ENCODE measurements around the gene ABCC1.
"Not testable (repeated sequence)": the region's sequence is repeated elsewhere in the genome, so short reads cannot be mapped to it uniquely, and the experiment has no call there.

The ABCC1 gene

DNA sequence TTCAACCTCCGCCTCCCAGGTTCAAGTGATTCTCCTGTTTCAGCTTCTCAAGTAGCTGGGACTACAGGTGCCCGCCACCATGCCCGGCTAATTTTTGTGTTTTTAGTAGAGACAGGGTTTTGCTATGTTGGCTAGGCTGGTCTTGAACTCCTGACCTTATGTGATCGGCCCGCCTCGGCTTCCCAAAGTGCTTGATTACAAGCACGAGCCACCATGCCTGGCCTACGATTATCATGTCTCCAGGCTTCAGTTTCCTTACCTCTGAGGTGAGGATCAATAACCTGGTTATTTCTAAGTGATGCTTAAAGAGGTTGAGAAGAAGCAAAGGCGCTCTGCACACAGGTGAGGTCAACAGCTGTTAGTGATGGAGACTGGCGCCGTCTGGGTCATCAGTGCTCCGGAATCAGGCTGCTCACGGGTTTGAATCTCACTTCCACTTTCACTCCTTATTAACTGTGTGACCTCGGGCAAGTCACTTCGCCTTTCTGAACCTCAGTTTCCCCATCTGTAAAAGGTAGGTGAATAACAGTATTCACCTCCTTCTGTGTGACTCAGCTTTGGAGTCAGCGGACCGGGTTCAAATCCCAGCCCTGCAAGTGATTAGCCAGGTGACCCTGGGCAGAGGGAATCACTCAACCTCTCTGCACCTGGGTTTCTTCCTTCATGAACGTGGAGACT is 745 bp upstream of the ABCC1 start:
- Histone ChIP-seq H3K9ac (ENCODE audit: low read length) (peak overlapping the region; percentile 87), H3K4me1 (ENCODE audit: control insufficient read depth, insufficient read depth, low read length) (peaks cover 42% of the 10 kb centered on the region), H3K9me3 (ENCODE audit: control insufficient read depth, low read length) (no peaks in the 10 kb centered on the region), H3K4me3 (ENCODE audit: low read length) (peak overlapping the region; percentile 81), H3K36me3 (ENCODE audit: control insufficient read depth, insufficient read depth, low read length, severe bottlenecking) (no peaks in the 10 kb centered on the region), H3K27me3 (replicated peaks; ENCODE audit: control insufficient read depth, insufficient read depth, low read length) (no peaks in the 10 kb centered on the region)
- no peak for DNase-seq (ENCODE audit: low read depth)

DNA sequence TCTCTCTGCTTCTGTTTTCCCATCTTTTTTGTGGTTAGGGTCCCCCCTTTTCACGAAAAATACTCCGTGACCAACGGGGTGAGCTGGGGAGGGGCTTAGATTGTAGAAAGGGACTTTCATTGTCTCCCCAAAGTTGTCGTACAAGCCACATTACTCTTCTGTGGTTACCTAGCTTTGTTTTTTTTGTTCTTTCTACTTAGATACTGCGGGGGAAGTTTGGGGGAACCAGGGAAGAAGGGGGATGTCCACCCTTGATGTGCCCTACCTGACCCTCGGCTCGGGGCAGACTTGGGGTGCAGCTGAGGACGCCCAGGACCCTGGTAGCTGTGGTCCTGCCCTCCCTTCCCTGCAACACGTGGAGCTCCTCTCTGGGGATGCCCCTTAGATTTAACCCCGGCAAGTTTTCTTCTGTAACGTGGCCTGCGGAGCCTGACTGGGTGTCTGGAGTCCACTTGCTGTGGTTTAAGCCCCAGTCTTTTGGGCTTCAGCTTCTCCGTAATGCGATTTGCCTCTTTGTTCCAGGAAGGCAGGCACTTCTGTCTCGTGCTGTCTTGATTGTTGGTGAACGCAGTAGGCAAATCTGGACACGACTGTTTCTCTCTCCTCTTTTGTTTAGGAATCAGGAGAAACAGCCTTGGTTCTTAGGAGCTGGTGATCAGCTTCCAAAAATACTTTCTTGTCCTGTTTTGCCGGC is 892 bp downstream of the ABCC1 start:
- peak; percentile 64 for DNase-seq (ENCODE audit: low read depth)
- Histone ChIP-seq H3K36me3 (ENCODE audit: control insufficient read depth, insufficient read depth, low read length, severe bottlenecking) (no peaks in the 10 kb centered on the region), H3K4me3 (ENCODE audit: low read length) (peak overlapping the region; percentile 90), H3K4me1 (ENCODE audit: control insufficient read depth, insufficient read depth, low read length) (peaks cover 48% of the 10 kb centered on the region), H3K9me3 (ENCODE audit: control insufficient read depth, low read length) (no peaks in the 10 kb centered on the region), H3K9ac (ENCODE audit: low read length) (peak overlapping the region; percentile 95), H3K27me3 (replicated peaks; ENCODE audit: control insufficient read depth, insufficient read depth, low read length) (no peaks in the 10 kb centered on the region)

DNA sequence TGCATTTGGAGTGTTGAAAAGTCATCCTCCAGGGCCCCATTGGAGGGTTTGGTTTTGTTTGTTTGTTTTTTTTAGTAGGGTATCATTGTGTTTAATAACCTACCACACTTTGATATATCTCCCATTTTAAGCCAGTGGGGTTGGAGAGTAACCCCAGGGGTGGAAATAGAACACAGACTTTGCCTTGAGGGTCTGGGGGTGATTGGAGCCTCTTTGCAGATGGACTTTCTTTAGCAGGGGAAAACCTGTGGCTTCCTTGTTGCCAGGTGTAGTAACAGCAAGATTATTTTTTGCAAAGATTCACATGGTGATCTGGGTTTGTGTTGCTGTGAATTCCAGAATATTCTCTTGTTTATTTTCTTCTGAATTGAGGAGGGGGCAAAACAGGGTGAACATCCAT is 1.5 kb downstream of the ABCC1 start:
- H3K9me3 ChIP-seq (ENCODE audit: control insufficient read depth, low read length), result no peaks in the 10 kb centered on the region
- H3K36me3 ChIP-seq (ENCODE audit: control insufficient read depth, insufficient read depth, low read length, severe bottlenecking), result no peaks in the 10 kb centered on the region
- DNase-seq (ENCODE audit: low read depth), result no peak
- H3K9ac ChIP-seq (ENCODE audit: low read length), result peak overlapping the region; percentile 95
- H3K27me3 ChIP-seq (replicated peaks; ENCODE audit: control insufficient read depth, insufficient read depth, low read length), result no peaks in the 10 kb centered on the region
- H3K4me3 ChIP-seq (ENCODE audit: low read length), result peak overlapping the region; percentile 90
- peaks cover 48% of the 10 kb centered on the region for H3K4me1 ChIP-seq (ENCODE audit: control insufficient read depth, insufficient read depth, low read length)

DNA sequence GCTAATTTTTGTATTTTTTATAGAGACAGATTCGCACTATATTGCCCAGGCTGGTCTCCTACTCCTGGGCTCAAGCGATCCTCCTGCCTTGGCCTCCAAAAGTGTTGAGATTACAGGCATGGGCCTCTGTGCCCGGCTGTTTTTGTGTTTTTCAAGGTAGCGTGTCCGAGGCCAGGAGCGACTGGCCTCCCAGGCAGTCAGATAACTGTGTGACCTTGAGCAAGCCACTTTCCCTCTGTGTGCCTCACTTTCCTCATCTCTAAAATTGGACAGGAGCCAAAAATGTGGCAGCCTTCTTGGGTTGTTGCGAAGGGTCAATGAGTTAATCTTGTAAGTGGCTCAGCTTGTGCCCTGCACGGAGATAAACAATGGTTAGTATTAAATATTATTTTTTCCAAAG is 2.4 kb downstream of the ABCC1 start:
- DNase-seq (ENCODE audit: low read depth), result no peak
- Histone ChIP-seq H3K9ac (ENCODE audit: low read length) (peak overlapping the region; percentile 95), H3K4me1 (ENCODE audit: control insufficient read depth, insufficient read depth, low read length) (peaks cover 41% of the 10 kb centered on the region), H3K4me3 (ENCODE audit: low read length) (peak overlapping the region; percentile 90), H3K9me3 (ENCODE audit: control insufficient read depth, low read length) (no peaks in the 10 kb centered on the region), H3K36me3 (ENCODE audit: control insufficient read depth, insufficient read depth, low read length, severe bottlenecking) (no peaks in the 10 kb centered on the region), H3K27me3 (replicated peaks; ENCODE audit: control insufficient read depth, insufficient read depth, low read length) (no peaks in the 10 kb centered on the region)

DNA sequence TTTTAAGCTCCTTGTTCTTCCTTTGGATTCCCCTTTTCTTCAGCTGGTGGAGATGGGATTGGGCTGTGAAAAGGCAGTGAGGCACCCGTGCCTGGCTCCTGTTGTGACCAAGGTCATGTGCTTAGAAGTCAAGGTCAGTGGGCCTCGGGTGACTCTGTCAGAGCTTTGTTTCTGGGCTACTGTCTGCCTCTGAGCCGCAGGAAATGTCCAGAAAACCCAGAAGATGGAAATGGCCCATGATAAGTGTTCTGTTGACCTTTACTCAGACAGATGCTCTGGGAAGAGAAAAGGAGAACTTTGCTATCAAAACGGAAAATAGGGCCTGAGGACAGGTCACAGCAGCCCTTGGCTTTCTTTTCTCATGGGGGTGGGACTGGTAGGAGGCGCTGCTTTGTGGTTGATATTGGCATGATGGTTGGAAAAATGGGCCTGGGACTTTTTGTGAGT is 2.9 kb downstream of the ABCC1 start:
- Histone ChIP-seq H3K4me3 (ENCODE audit: low read length) (peak overlapping the region; percentile 90), H3K4me1 (ENCODE audit: control insufficient read depth, insufficient read depth, low read length) (peaks cover 41% of the 10 kb centered on the region), H3K9ac (ENCODE audit: low read length) (peak overlapping the region; percentile 95), H3K36me3 (ENCODE audit: control insufficient read depth, insufficient read depth, low read length, severe bottlenecking) (no peaks in the 10 kb centered on the region), H3K27me3 (replicated peaks; ENCODE audit: control insufficient read depth, insufficient read depth, low read length) (no peaks in the 10 kb centered on the region), H3K9me3 (ENCODE audit: control insufficient read depth, low read length) (no peaks in the 10 kb centered on the region)
- DNase-seq (ENCODE audit: low read depth), result no peak

DNA sequence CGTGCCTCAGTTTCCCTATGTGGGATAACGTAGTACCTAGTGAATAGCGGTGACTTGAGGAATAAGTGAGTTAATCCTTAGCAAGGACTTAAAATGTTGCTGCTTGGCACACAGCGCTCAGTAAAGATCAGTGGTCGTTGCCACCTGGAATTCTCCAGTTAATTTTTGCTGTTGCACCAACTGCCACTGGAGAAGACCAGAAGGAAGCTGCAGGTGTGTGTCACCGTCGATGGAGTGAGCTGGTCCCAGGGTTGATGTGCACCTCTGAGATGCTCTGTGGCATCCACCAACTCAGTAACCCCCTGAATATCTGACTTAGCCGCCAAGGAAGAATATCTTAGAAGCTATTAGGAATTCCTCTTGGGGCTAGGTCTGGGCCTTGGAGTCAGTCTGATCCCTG is 4.1 kb downstream of the ABCC1 start:
- Histone ChIP-seq H3K4me3 (ENCODE audit: low read length) (no peak overlapping the region), H3K27me3 (replicated peaks; ENCODE audit: control insufficient read depth, insufficient read depth, low read length) (no peaks in the 10 kb centered on the region), H3K4me1 (ENCODE audit: control insufficient read depth, insufficient read depth, low read length) (peaks cover 41% of the 10 kb centered on the region), H3K9me3 (ENCODE audit: control insufficient read depth, low read length) (no peaks in the 10 kb centered on the region), H3K36me3 (ENCODE audit: control insufficient read depth, insufficient read depth, low read length, severe bottlenecking) (no peaks in the 10 kb centered on the region), H3K9ac (ENCODE audit: low read length) (peak overlapping the region; percentile 18)
- DNase-seq (ENCODE audit: low read depth), result no peak

DNA sequence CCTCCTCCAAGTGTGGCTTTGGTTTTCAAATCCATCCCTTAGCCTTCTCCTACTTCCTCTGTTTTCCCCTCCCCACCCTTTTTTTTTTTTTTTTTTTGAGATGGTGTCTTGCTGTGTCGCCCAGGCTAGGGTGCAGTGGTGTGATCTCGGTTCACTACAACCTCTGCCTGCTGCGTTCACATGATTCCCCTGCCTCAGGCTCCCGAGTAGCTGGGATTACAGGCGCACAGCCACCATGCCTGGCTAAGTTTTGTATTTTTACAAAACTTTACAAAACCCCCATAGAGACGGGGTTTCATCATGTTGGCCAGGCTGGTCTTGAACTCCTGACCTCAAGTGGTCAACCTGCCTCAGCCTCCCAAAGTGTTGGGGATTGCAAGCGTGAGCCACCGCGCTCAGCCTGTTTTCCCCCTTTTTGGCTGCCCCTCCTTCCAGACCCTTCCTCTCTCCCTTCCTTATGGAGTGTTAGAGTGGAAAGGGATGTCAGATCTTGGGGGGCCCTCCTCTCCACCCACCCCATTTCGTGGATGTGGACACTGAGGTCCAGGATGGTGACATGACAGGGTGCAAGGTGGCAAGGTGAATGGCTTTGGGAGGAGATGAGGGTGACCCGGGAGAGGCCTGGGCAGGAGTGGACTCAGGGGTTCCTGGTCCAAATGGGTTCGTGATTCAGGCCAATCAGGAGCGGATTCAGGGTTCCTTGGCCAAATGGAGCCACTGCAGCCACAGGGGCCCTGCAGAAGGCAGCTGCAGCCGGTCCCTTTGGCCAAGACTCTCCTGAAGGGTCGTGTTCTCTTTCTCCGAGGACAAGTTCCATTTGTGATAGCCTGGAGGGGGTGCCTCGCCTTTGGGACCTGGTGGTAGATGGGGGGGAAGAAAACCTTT is 4.8 kb downstream of the ABCC1 start:
- H3K9ac ChIP-seq (ENCODE audit: low read length), result no peak overlapping the region
- H3K9me3 ChIP-seq (ENCODE audit: control insufficient read depth, low read length), result no peaks in the 10 kb centered on the region
- no peaks in the 10 kb centered on the region for H3K27me3 ChIP-seq (replicated peaks; ENCODE audit: control insufficient read depth, insufficient read depth, low read length)
- H3K36me3 ChIP-seq (ENCODE audit: control insufficient read depth, insufficient read depth, low read length, severe bottlenecking), result no peaks in the 10 kb centered on the region
- no peak overlapping the region for H3K4me3 ChIP-seq (ENCODE audit: low read length)
- H3K4me1 ChIP-seq (ENCODE audit: control insufficient read depth, insufficient read depth, low read length), result peaks cover 42% of the 10 kb centered on the region
- no peak for DNase-seq (ENCODE audit: low read depth)

DNA sequence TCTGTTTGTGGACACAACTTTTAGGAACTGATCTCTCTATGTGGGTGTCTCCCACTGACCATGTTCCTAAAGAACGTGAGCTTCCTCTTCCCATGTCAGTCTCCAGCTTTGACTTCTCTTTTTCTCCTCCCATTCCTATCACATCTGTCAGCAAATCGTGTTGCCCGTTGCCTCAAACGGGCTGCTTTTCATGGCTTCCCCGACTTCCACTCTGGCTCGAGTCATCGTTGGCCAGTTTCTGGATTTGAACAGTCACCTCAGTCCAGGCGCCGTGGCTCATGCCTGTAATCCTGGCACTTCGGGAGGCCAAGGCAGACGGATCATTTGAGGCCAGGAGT is 5.4 kb downstream of the ABCC1 start:
- no peaks in the 10 kb centered on the region for H3K9me3 ChIP-seq (ENCODE audit: control insufficient read depth, low read length)
- H3K36me3 ChIP-seq (ENCODE audit: control insufficient read depth, insufficient read depth, low read length, severe bottlenecking), result no peaks in the 10 kb centered on the region
- DNase-seq (ENCODE audit: low read depth), result no peak
- peaks cover 42% of the 10 kb centered on the region for H3K4me1 ChIP-seq (ENCODE audit: control insufficient read depth, insufficient read depth, low read length)
- H3K27me3 ChIP-seq (replicated peaks; ENCODE audit: control insufficient read depth, insufficient read depth, low read length), result no peaks in the 10 kb centered on the region
- no peak overlapping the region for H3K4me3 ChIP-seq (ENCODE audit: low read length)
- H3K9ac ChIP-seq (ENCODE audit: low read length), result no peak overlapping the region

DNA sequence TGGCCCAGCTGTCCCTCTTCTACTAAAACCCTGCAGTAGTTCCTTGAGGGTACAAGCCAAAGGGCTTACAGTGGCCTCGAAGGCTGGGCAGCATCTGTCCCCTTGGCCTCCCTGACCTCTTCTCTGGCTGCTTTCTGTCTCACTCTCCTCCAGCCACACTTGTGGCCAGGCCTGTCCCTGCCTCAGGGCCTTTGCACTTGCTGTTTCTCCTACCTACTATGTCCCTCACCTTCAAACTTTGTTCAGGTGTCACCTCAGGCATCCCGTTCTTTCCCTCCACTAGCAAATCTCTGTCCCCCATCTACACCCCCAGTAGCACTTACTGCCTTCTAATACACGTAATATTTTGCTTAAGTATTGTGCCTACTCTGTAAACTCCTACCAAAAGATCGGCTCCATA is 6.0 kb downstream of the ABCC1 start:
- H3K4me1 ChIP-seq (ENCODE audit: control insufficient read depth, insufficient read depth, low read length), result peaks cover 43% of the 10 kb centered on the region
- H3K27me3 ChIP-seq (replicated peaks; ENCODE audit: control insufficient read depth, insufficient read depth, low read length), result no peaks in the 10 kb centered on the region
- no peak overlapping the region for H3K4me3 ChIP-seq (ENCODE audit: low read length)
- DNase-seq (ENCODE audit: low read depth), result no peak
- no peaks in the 10 kb centered on the region for H3K9me3 ChIP-seq (ENCODE audit: control insufficient read depth, low read length)
- no peak overlapping the region for H3K9ac ChIP-seq (ENCODE audit: low read length)
- no peaks in the 10 kb centered on the region for H3K36me3 ChIP-seq (ENCODE audit: control insufficient read depth, insufficient read depth, low read length, severe bottlenecking)

DNA sequence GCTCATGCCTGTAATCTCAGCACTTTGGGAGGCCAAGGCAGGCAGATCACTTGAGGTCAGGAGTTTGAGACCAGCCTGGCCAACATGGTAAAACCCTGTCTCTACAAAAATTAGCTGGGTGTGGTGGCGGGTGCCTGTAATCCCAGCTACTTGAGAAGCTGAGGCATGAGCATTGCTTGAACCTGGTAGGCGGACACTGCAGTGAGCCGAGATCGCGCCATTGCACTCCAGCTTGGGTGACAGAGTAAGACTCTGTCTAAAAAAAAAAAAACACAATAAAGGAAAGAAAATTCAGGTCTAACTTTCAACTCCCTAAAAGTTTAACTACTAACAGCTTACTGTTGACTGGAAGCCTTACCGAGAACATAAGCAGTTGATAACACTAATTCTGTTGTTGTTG is 6.7 kb downstream of the ABCC1 start:
- H3K4me1 ChIP-seq (ENCODE audit: control insufficient read depth, insufficient read depth, low read length), result peaks cover 42% of the 10 kb centered on the region
- H3K9ac ChIP-seq (ENCODE audit: low read length); H3K36me3 ChIP-seq (ENCODE audit: control insufficient read depth, insufficient read depth, low read length, severe bottlenecking); H3K9me3 ChIP-seq (ENCODE audit: control insufficient read depth, low read length); DNase-seq (ENCODE audit: low read depth); H3K4me3 ChIP-seq (ENCODE audit: low read length); H3K27me3 ChIP-seq (replicated peaks; ENCODE audit: control insufficient read depth, insufficient read depth, low read length): not testable (repeated sequence)

DNA sequence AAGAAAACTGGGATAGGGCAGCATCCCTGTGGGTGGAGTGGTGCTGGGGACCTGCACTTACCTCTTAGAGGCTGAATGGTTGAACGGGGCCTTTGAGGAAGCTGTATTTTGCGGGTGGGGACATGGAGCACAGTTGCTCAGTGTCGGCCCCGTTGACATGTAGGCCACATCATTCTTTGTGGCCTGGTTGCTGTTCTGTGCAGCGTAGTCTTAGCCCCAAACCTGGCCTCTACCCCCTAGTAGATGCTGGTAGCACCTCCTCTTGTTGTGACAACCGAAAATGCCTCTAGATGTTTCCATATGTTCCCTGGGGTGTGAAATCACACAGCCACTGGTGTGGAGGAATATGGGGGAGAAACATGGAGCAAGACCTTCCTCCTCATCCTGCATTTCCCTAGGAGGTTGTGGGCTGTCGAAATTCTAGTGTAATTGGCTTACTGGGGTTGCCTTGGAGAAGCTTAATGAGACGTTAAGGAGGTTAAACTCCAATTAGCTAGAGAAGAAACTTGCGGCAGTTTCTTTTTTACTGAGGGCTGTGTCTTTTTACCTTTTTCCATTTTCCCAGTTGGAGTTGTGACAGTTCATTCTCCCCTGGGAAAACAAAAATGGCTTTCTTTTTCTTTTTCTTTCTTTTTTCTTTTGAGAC is 9.4 kb downstream of the ABCC1 start:
- Histone ChIP-seq H3K27me3 (replicated peaks; ENCODE audit: control insufficient read depth, insufficient read depth, low read length) (no peaks in the 10 kb centered on the region), H3K36me3 (ENCODE audit: control insufficient read depth, insufficient read depth, low read length, severe bottlenecking) (no peaks in the 10 kb centered on the region), H3K4me3 (ENCODE audit: low read length) (no peak overlapping the region), H3K4me1 (ENCODE audit: control insufficient read depth, insufficient read depth, low read length) (peaks cover 15% of the 10 kb centered on the region), H3K9ac (ENCODE audit: low read length) (no peak overlapping the region), H3K9me3 (ENCODE audit: control insufficient read depth, low read length) (no peaks in the 10 kb centered on the region)
- DNase-seq (ENCODE audit: low read depth), result no peak
